CD8-positive, alpha-beta memory T cell (primary cell): Measurements from ENCODE around the gene AVPR2. TPM values are rescaled to one million over a fixed set of nuclear protein-coding genes. Genes with fewer than 3 reads are reported as not detected.

Source experiments
- CTCF ChIA-PET: fragments of 350-600 bp; sonication (Branson Sonifier 250); formaldehyde crosslinking; loops from one replicate; lab custom pipeline; 2021; ENCODE audit warnings: antibody characterized with exemption; lab: Charles Lee
- POLR2A ChIA-PET: fragments of 350-600 bp; sonication (Branson Sonifier 250); formaldehyde crosslinking; loops from one replicate; lab custom pipeline; 2021; ENCODE audit warnings: antibody characterized with exemption; lab: Charles Lee
- DNase-seq, 5 donors: peaks; one replicate each; pipeline versions ENCODE4 v3.0.0 to v3.0.0-alpha.2; 2020 to 2022; ENCODE audit warnings: mixed read lengths in 1 of 5
- H3K27ac ChIP-seq: one replicate; pipeline ENCODE4 v1.7.0; 2013; ENCODE audit warnings: low read depth, mild to moderate bottlenecking, low read length, moderate library complexity
- H3K27me3 ChIP-seq: 2 replicates; pipeline ENCODE4 v1.7.0; 2013; ENCODE audit warnings: low read length, mild to moderate bottlenecking; ENCODE audit not compliant: insufficient read depth, poor library complexity, severe bottlenecking
- H3K36me3 ChIP-seq: 2 replicates; pipeline ENCODE4 v1.7.0; 2013; ENCODE audit warnings: mild to moderate bottlenecking, low read length, moderate library complexity; ENCODE audit not compliant: insufficient read depth
- H3K4me1 ChIP-seq: 2 replicates; pipeline ENCODE4 v1.7.0; 2013; ENCODE audit warnings: mild to moderate bottlenecking, low read length, moderate library complexity; ENCODE audit not compliant: insufficient read depth
- H3K4me3 ChIP-seq: 2 replicates; pipeline ENCODE4 v1.7.0; 2013; ENCODE audit warnings: mild to moderate bottlenecking, low read length
- H3K9me3 ChIP-seq: 2 replicates; pipeline ENCODE4 v1.7.0; 2013; ENCODE audit warnings: mild to moderate bottlenecking, low read length
- H3K27ac Mint-ChIP-seq, 8 donors: one replicate each; pipeline ENCODE4 v1.8.0; 2020 to 2021; ENCODE audit warnings: mixed read lengths in 8 of 8, mild to moderate bottlenecking in 6 of 8, inconsistent platforms in 3 of 8, moderate library complexity in 3 of 8
- H3K27me3 Mint-ChIP-seq, 2 donors: one replicate each; pipeline ENCODE4 v1.8.0; 2020 to 2021; ENCODE audit warnings: mixed read lengths in 2 of 2, mild to moderate bottlenecking in 1 of 2, moderate library complexity in 1 of 2
- H3K36me3 Mint-ChIP-seq, 3 donors: one replicate each; pipeline ENCODE4 v1.8.0; 2020 to 2021; ENCODE audit warnings: mixed read lengths in 3 of 3, inconsistent platforms in 1 of 3, mild to moderate bottlenecking in 1 of 3
- H3K4me1 Mint-ChIP-seq, 3 donors: one replicate each; pipeline ENCODE4 v1.8.0; 2020 to 2021; ENCODE audit warnings: mixed read lengths in 3 of 3, inconsistent platforms in 1 of 3, mild to moderate bottlenecking in 1 of 3
- H3K4me3 Mint-ChIP-seq, 7 donors: one replicate each; pipeline ENCODE4 v1.8.0; 2020 to 2021; ENCODE audit warnings: mixed read lengths in 7 of 7, mild to moderate bottlenecking in 6 of 7, moderate library complexity in 4 of 7, inconsistent platforms in 2 of 7
- H3K9me3 Mint-ChIP-seq, 5 donors: one replicate each; pipeline ENCODE4 v1.8.0; 2020 to 2022; ENCODE audit warnings: mixed read lengths in 5 of 5, mild to moderate bottlenecking in 3 of 5, moderate library complexity in 2 of 5, inconsistent platforms in 1 of 5
- polyA plus RNA-seq: library from polyadenylated mRNA; unstranded; fragments of 300-500 nt; fragmentation: Illumina TruSeq; gene quantifications from one replicate; pipeline ENCODE4 v1.2.3, GENCODE V29; 2021
- total RNA-seq, 2 experiments: library from RNA; stranded (reverse); gene quantifications; one replicate each; pipeline ENCODE4 v1.2.3, GENCODE V29; 2021

Gene AVPR2
- total and polyA plus RNA-seq, 3 experiments from 2014 or later, result not detected

GRCh38 chrX:153927922-153928760 lies 23.7 kb downstream of the AVPR2 start:
- Mint-ChIP-seq H3K4me1 (peaks cover 43 to 61% (median 46%) of the 10 kb centered on the region in 3 donors), H3K27me3 (no peaks in the 10 kb centered on the region)
- POLR2A ChIA-PET, result interaction anchor here (0.8 to 3.4 kb wide), 12 partner anchors 10 to 588 kb away, joined by 3 to 27 read pairs (median 4); partner anchors contain the start of genes FAM3A, HCFC1, IDH3G and SSR4

GRCh38 chrX:153928846-153929245 lies 24.4 kb downstream of the AVPR2 start:
- no peaks in the 10 kb centered on the region for H3K36me3 ChIP-seq
- Mint-ChIP-seq H3K36me3 (peaks cover 3 to 38% (median 4%) of the 10 kb centered on the region in 3 donors), H3K4me3 (peak overlapping the region in 6 of 7 donors; percentile 20 to 89 (median 50)), H3K27ac (peak overlapping the region; percentile 34 to 99 (median 82)), H3K9me3 (peaks cover 0 to 3% (median 0%) of the 10 kb centered on the region in 5 donors), H3K4me1 (peaks cover 41 to 57% (median 44%) of the 10 kb centered on the region in 3 donors), H3K27me3 (no peaks in the 10 kb centered on the region)
- no peak overlapping the region for H3K4me3 ChIP-seq
- DNase-seq, result no peak
- no peaks in the 10 kb centered on the region for H3K9me3 ChIP-seq
- ChIA-PET CTCF (interaction anchor here (1.5 to 10.5 kb wide), 3 partner anchors 18 to 43 kb away, joined by 5 to 230 read pairs (median 6); partner anchors contain the start of genes HCFC1 and RENBP), POLR2A (interaction anchor here (0.8 to 3.4 kb wide), 8 partner anchors 10 to 587 kb away, joined by 3 to 27 read pairs (median 4); partner anchors contain the start of genes FAM3A, HCFC1, IDH3G and SSR4)
- H3K27ac ChIP-seq, result no peak overlapping the region
- H3K27me3 ChIP-seq, result no peaks in the 10 kb centered on the region
- peaks cover 7% of the 10 kb centered on the region for H3K4me1 ChIP-seq

More at GRCh38 chrX:153927922-153928760, 23.7 kb downstream of the AVPR2 start:
- CTCF ChIA-PET, result interaction anchor here (1.4 to 10.5 kb wide), 6 partner anchors 17 to 128 kb away, joined by 3 to 230 read pairs (median 5); partner anchors contain the start of genes HCFC1 and RENBP
- H3K27ac Mint-ChIP-seq, result peak overlapping the region; percentile 91 to 100 (median 99)
- Histone ChIP-seq H3K27me3 (no peaks in the 10 kb centered on the region), H3K9me3 (no peaks in the 10 kb centered on the region), H3K4me1 (peaks cover 11% of the 10 kb centered on the region), H3K4me3 (peak overlapping the region; percentile 86), H3K36me3 (no peaks in the 10 kb centered on the region), H3K27ac (peak overlapping the region; percentile 91)
- peaks cover 0 to 3% (median 0%) of the 10 kb centered on the region in 5 donors for H3K9me3 Mint-ChIP-seq
- H3K4me3 Mint-ChIP-seq, result peak overlapping the region; percentile 89 to 95 (median 91)
- peaks cover 3 to 37% (median 4%) of the 10 kb centered on the region in 3 donors for H3K36me3 Mint-ChIP-seq
- DNase-seq, result peak; percentile 86 to 98 (median 96)

GRCh38 chrX:153929576-153929975 lies 25.1 kb downstream of the AVPR2 start:
- H3K4me3 ChIP-seq, result no peak overlapping the region
- Mint-ChIP-seq H3K27ac (peak overlapping the region in 6 of 8 donors; percentile 52 to 98 (median 84)), H3K4me1 (peaks cover 40 to 55% (median 45%) of the 10 kb centered on the region in 3 donors), H3K9me3 (peaks cover 0 to 3% (median 0%) of the 10 kb centered on the region in 5 donors), H3K27me3 (peaks cover 0 to 2% of the 10 kb centered on the region in 2 donors), H3K36me3 (peaks cover 3 to 40% (median 4%) of the 10 kb centered on the region in 3 donors), H3K4me3 (no peak overlapping the region)
- CTCF ChIA-PET, result interaction anchor here (10.5 kb wide), 1 partner anchor 19 kb away, joined by 230 read pairs; the partner anchor contains the start of gene RENBP
- no peak for DNase-seq
- H3K27me3 ChIP-seq, result no peaks in the 10 kb centered on the region
- POLR2A ChIA-PET, result interaction anchor here (3.4 kb wide), 1 partner anchor 42 kb away, joined by 27 read pairs; the partner anchor contains the start of genes HCFC1 and TMEM187
- H3K4me1 ChIP-seq, result peaks cover 7% of the 10 kb centered on the region
- H3K9me3 ChIP-seq, result no peaks in the 10 kb centered on the region
- H3K36me3 ChIP-seq, result no peaks in the 10 kb centered on the region
- no peak overlapping the region for H3K27ac ChIP-seq

GRCh38 chrX:153930011-153930910 lies 25.8 kb downstream of the AVPR2 start:
- H3K4me3 Mint-ChIP-seq, result no peak overlapping the region
- peaks cover 0 to 3% (median 0%) of the 10 kb centered on the region in 5 donors for H3K9me3 Mint-ChIP-seq
- peaks cover 7% of the 10 kb centered on the region for H3K4me1 ChIP-seq
- H3K27me3 ChIP-seq, result no peaks in the 10 kb centered on the region
- peaks cover 33 to 48% (median 40%) of the 10 kb centered on the region in 3 donors for H3K4me1 Mint-ChIP-seq
- H3K27ac Mint-ChIP-seq, result peak overlapping the region in 5 of 8 donors; percentile 46 to 92 (median 58)
- H3K36me3 Mint-ChIP-seq, result peaks cover 3 to 40% (median 4%) of the 10 kb centered on the region in 3 donors
- ChIA-PET POLR2A (no interaction called here), CTCF (interaction anchor here (1.3 to 10.5 kb wide), 2 partner anchors 19 to 24 kb away, joined by 3 to 230 read pairs; partner anchors contain the start of gene RENBP)
- H3K36me3 ChIP-seq, result no peaks in the 10 kb centered on the region
- H3K27ac ChIP-seq, result no peak overlapping the region
- no peak overlapping the region for H3K4me3 ChIP-seq
- H3K27me3 Mint-ChIP-seq, result peaks cover 0 to 2% of the 10 kb centered on the region in 2 donors
- H3K9me3 ChIP-seq, result no peaks in the 10 kb centered on the region
- DNase-seq, result no peak

- peaks cover 10% of the 10 kb centered on the region for H3K4me1 ChIP-seq
- no peaks in the 10 kb centered on the region for H3K36me3 ChIP-seq
- CTCF ChIA-PET, result interaction anchor here (1.3 to 10.5 kb wide), 2 partner anchors 18 to 25 kb away, joined by 3 to 230 read pairs; partner anchors contain the start of gene RENBP
- peak overlapping the region in 6 of 8 donors; percentile 25 to 97 (median 42) for H3K27ac Mint-ChIP-seq
- H3K27ac ChIP-seq, result no peak overlapping the region
- H3K4me3 ChIP-seq, result no peak overlapping the region
- H3K9me3 Mint-ChIP-seq, result peaks cover 0 to 3% (median 0%) of the 10 kb centered on the region in 5 donors
- POLR2A ChIA-PET, result no interaction called here
- H3K4me1 Mint-ChIP-seq, result peaks cover 33 to 42% (median 41%) of the 10 kb centered on the region in 3 donors
- no peaks in the 10 kb centered on the region for H3K9me3 ChIP-seq
- no peak for DNase-seq
- peaks cover 3 to 37% (median 4%) of the 10 kb centered on the region in 3 donors for H3K36me3 Mint-ChIP-seq
- H3K27me3 ChIP-seq, result no peaks in the 10 kb centered on the region
- peaks cover 0 to 5% of the 10 kb centered on the region in 2 donors for H3K27me3 Mint-ChIP-seq
- peak overlapping the region in 2 of 7 donors; percentile 42 to 56 for H3K4me3 Mint-ChIP-seq
Observed at GRCh38 chrX:153931151-153931550, 26.7 kb downstream of the AVPR2 start.

- no peaks in the 10 kb centered on the region for H3K27me3 ChIP-seq
- CTCF ChIA-PET, result interaction anchor here (1.3 kb wide), 1 partner anchor 25 kb away, joined by 3 read pairs; no protein-coding TSS in a partner anchor
- DNase-seq, result no peak
- Mint-ChIP-seq H3K4me1 (peaks cover 36 to 42% (median 40%) of the 10 kb centered on the region in 3 donors), H3K27ac (peak overlapping the region in 4 of 8 donors; percentile 7 to 97 (median 34)), H3K4me3 (peak overlapping the region in 1 of 7 donors; percentile 42), H3K27me3 (peaks cover 0 to 6% of the 10 kb centered on the region in 2 donors), H3K36me3 (peaks cover 3 to 36% (median 4%) of the 10 kb centered on the region in 3 donors), H3K9me3 (peaks cover 0 to 3% (median 0%) of the 10 kb centered on the region in 5 donors)
- H3K4me1 ChIP-seq, result peaks cover 10% of the 10 kb centered on the region
- no peaks in the 10 kb centered on the region for H3K36me3 ChIP-seq
- H3K9me3 ChIP-seq, result no peaks in the 10 kb centered on the region
- no peak overlapping the region for H3K4me3 ChIP-seq
- POLR2A ChIA-PET, result no interaction called here
- H3K27ac ChIP-seq, result no peak overlapping the region
Observed at GRCh38 chrX:153931748-153932147, 27.3 kb downstream of the AVPR2 start.
